GM13977 (cell line): ENCODE data around the gene EDARADD.

ENCODE experiments used
- DNase-seq: peaks from one replicate; pipeline ENCODE4 v3.0.0; 2012; ENCODE audit warnings: low spot score
- CTCF ChIP-seq: IDR thresholded peaks from 2 replicates; pipeline ENCODE4 v1.5.1; 2012; ENCODE audit warnings: mild to moderate bottlenecking, control low read depth; ENCODE audit not compliant: insufficient read depth; ENCODE audit errors: extremely low read depth, missing control alignments
- in situ Hi-C: fragments of 300-500 bp; cut with MboI; formaldehyde crosslinking; loops from one replicate; pipeline ENCODE4 v1.12.0; 2022; ENCODE audit warnings: low sequenced_read_pairs, low pct_unique_long_range_greater_than_20kb, mixed read lengths, inconsistent platforms; ENCODE audit not compliant: unreplicated experiment

EDARADD gene

GRCh38 chr1:236371083-236371482, 23.0 kb upstream of the EDARADD start:
- no peak for TF ChIP-seq CTCF
- in situ Hi-C loops = no loop called here
- no peak for DNase-seq

- in situ Hi-C loops = no loop called here
- TF ChIP-seq CTCF = no peak
- no peak for DNase-seq
Measured at GRCh38 chr1:236377832-236378535, 16.1 kb upstream of the EDARADD start.

GRCh38 chr1:236381565-236382158, 12.4 kb upstream of the EDARADD start:
- no peak for DNase-seq
- TF ChIP-seq CTCF = no peak
- in situ Hi-C loops = no loop called here

- TF ChIP-seq CTCF = no peak
- no peak for DNase-seq
- in situ Hi-C loops = no loop called here
Measured at GRCh38 chr1:236388332-236388731, 5.8 kb upstream of the EDARADD start.

GRCh38 chr1:236389253-236389652, 4.8 kb upstream of the EDARADD start:
- no peak for TF ChIP-seq CTCF
- DNase-seq = no peak
- in situ Hi-C loops = no loop called here

- no peak for DNase-seq
- in situ Hi-C loops = no loop called here
- no peak for TF ChIP-seq CTCF
Measured at GRCh38 chr1:236391008-236391407, 3.1 kb upstream of the EDARADD start.
